HS-27A (cell line): Measurements from ENCODE around the gene UNC5A.

ENCODE experiments used
- DNase-seq: peaks from one replicate; pipeline ENCODE4 v3.0.0-alpha.2; 2012; ENCODE audit warnings: low read depth, missing footprints

UNC5A gene

GRCh38 chr5:176846335-176847140, 36.2 kb downstream of the UNC5A start:
- DNase-seq, result no peak

DNA sequence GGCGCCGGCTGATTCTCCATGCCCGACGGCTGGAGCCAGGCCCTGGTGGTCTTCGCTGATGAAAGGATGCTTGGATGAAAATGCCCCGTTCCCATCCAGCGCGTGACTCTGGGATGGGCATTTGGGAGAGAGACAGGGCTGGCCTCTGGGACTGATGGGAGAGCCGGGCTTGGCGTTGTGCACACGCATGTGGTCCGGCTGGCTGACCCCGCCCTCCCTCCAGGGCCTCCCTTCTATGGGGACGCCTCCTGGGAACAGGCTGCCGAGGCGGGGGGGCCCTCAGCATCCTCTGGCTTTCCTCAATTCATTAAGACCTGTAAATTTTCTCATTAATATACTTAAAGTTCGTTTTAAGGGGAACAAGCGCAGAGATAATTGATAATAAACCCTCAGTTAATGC, 36.8 kb downstream of the UNC5A start:
- DNase-seq, result no peak

DNA sequence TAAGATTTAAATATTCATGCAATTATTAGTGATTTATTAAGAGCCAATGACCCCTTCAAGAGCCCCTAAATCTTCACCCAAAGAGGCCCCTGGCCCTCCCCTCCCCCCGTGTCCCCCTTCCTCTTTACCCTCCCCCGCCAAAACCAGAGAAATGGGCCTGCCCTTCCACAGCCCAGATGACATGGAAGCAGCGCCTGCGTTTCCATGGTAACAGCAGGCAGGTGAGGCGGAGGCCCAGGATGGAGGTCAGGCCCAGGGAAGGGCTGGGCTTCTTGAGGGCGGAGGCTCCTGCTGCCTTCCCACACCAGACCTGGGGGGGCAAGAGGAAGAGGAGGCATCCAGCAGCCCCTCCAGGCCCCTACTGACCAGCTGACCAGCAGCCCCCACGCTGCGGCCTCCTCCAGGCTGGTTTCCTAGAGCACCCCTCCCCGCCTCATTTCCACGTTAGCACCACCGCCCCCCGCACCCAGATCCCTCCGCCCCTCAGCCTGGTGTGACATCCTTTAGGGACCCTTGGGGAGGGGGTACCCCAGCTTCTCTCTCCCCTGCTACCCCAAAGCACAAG, 37.4 kb downstream of the UNC5A start:
- DNase-seq, result no peak

DNA sequence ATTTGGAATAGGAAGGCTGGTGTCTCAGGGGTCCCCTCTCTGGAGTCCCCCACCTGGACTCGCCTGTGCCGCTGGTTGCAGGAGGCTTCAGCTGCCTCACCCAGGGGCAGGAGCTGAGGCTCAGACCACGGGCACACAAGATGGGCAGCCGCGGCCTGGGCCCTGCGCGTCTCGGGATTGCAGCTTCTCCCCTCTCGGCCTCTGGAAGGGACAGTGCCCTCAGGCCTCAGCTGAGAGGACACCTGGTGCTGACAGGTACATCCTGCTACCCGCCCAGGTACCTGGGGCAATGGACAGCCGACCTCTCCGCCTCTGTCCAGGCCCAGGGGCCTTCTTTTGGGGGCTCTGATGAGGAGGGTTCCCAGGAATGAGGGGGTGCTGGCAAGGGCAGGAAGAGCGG, 38.3 kb downstream of the UNC5A start:
- no peak for DNase-seq

DNA sequence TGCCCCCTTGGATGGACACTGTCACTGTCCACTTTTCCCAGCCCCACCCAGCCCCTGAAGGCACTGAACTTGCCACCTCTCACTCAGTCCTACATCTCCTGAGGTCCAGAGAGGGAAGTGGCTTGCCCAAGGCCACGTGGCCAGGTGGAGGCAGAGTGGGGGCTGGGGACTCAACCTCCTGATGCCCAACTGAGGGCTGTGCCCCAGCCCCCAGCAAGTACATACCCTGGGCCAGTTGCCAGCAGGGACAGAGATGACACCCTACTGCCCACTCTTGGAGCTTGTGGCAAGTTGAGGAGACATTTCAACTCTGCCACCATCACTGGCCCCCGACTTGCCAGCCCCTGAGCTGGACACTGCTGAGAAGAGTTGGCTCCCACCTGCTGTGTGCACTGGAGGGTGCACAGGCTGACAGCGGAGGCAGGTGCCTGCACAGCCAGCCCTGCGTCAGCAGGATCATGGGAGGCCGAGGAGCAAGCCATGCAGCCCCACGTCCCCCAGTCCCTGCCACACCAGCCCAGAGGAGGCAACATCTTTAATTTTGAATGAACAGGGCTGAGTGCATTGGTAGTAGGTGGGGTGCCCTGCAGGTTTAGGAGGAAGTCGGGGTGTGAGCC, 39.4 kb downstream of the UNC5A start:
- DNase-seq, result no peak

DNA sequence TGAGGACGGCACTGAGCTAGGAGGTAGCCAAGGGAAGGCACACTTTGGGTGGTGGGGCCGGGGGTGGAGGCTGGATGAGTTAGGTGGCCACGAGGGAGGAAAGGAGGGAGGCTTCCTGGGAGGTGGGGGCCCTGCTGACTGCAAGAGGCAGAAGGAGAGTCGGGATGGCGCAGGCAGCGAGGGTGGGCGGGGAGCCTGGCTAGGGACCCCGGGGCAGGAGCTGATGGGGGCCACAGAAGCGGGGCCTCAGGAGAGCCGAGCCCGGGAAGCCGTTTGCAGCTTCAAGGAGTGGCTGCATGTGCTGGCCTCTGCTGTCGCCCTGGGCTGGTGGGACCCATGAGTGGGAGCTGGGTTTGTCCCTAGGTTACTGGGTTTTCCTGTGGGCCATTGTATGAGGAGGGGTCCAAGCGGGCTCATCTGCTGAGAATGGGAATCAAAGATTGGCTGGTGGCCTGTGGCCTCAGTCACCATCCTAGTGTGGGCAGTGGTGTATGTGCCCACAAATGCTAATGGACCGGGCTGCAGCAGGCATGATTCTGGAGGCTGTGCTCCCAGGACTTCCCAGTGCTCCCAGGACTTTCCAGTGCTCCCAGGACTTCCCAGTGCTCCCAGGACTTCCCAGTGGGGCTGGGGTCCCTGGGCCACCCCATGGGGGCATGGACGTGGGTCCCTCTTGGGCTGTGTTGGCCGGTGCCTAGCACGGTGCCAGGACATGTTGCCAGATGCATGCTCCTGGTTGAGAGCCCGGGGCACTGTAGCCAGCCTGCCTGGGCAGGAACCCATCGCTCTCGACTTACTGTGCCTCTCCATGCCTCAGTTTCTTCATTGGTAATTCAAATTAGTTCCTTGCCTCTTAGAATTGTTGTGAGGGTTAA, 40.2 kb downstream of the UNC5A start:
- DNase-seq, result no peak

DNA sequence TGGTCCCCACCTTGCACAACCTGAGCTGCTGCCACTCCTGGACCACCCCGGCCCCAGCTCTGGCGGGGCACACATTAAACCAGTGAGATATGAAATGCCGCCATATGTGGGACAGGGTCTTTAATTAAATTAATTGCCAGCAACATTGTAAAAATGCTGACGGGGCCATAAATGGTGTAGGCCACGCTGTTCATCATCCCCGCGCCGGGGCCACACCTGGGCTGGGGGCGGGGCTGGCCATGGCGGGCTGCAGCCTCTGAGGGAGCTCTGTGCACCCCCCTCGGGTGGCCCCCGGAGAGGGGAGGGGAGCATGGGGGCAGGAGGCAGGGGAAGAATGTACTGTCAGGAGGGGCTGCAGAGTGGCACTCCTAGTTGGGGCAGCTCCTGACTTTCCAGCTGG, 41.0 kb downstream of the UNC5A start:
- no peak for DNase-seq

DNA sequence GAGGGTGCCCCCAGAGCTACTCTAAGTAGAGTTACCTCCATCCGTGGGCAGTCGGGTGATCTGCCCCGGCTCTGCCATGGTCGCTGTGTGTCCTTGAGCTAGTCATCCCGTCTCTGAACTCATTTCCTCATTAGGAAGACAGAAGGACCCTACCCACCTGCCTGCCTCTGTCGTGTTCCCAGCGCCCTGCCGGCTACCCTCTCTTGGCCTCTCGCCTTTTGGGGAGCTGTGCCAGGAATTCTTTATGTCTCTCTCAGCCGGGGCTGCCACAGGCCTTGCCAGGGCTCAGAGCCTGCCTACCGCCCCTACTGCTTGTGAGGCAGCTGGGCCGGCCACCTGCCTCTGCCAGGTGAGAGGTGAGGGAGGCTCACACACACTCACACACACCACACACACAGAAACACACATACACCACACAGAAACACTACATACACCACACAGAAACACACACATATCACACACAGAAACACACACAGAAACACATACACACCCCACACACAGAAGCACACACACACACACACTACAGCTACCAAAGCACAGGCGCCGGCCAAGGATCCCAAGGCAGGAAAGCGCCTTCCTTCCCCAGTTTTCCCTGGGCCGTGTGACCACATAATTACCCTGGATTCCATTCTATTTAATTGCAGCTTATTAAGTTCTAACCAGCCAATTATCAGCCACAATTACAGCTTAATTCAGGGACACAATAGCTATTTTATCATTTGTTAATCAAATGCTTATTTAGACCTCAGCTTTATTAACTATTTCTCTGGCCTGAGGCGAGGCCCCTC, 41.7 kb downstream of the UNC5A start:
- no peak for DNase-seq

- DNase-seq, result no peak
Measured at GRCh38 chr5:176853151-176853778, 42.9 kb downstream of the UNC5A start.

GRCh38 chr5:176854164-176854563, 43.8 kb downstream of the UNC5A start:
- DNase-seq, result no peak

DNA sequence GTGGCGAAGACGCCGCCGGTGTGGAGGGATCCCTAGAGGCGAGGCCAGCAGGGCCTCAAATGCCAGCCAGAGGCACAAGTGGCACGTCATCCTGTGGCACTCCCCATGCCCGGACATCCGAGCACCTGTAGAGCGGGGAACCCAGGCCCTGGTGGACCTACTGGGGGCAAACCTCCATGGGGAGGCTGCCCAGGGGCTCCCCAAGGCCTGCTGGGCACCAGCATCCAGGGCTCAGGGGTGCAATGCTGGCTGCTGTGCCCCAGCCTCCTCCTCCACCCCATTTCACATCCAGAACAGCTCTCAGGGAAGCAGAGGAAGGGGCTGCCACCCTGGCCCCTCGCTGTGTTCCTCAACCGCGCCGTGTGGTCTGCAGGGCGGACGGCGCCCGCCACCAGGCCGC, 45.2 kb downstream of the UNC5A start:
- DNase-seq, result no peak

DNA sequence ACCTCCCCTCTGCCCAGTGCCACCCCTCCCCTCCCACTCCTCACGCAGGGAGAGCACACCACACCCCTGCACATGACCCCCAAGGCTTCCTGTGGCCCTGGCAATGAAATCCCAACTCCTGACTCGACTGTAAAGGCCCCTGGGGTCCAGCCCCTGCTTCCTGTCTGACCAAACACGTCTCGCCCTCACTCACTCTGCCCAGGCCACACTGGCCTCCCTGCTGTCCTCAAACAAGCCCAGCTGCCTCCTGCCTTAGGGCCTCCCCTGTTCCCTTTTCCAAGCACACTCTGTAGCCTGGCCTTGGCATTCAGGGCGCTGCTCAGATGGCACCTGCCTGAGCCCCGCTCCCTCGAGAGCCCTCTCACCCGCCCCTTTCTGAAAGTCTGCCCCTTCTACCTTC, 46.4 kb downstream of the UNC5A start:
- no peak for DNase-seq

DNA sequence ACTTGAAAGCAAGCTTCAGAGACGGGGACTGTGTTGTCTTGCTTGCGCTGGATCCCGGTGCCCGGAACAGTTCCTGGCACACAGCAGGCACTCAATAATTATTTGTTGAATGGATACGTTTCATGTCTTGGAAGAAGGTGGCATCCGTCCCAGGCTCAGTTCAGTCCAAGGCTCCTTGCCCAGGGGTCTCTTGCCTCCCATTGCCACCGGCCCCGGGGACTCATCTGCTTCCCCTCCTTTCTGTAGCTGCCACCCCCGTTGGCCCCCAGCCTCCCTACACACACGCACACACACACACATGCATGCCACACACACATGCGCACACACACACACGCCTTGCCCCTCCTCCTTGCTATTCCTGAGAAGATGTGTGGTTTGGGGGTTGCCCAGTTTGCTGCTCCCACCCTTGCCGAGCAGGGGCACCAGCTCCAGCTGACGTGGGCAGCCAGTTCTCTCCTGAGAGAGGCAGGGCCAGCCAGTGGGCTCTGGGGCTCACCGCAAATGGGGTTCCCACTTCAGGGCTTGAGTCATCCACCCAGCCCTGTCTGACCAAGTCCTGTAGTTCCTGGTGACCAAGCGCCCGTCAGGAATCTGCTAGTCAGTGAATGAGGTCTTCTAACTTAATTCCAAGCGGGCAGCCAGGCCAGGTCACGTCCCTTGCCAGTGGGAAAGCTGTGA, 47.0 kb downstream of the UNC5A start:
- DNase-seq, result no peak

GRCh38 chr5:176857894-176858273, 47.5 kb downstream of the UNC5A start:
- DNase-seq, result no peak

DNA sequence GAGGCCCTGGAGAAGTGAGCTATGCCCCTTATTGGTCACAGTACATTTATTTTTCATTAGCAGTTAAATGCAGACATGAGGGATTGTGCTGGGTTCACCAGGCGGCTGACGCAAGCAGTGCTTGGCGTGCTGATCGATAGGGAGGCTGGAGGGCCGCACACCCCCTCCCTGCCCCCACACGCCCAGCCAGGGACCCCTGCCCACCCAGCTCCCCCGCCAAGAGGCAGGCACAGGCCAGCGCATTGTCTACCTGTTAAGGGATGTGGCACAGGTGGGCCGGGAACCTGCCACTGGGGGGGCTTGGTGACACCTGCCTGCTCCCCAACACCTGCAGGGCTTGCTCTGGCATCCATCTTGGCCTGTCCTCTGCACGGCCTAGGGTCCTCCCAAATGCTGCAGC, 49.6 kb downstream of the UNC5A start:
- no peak for DNase-seq

GRCh38 chr5:176860381-176860780, 50.0 kb downstream of the UNC5A start:
- DNase-seq, result no peak

DNA sequence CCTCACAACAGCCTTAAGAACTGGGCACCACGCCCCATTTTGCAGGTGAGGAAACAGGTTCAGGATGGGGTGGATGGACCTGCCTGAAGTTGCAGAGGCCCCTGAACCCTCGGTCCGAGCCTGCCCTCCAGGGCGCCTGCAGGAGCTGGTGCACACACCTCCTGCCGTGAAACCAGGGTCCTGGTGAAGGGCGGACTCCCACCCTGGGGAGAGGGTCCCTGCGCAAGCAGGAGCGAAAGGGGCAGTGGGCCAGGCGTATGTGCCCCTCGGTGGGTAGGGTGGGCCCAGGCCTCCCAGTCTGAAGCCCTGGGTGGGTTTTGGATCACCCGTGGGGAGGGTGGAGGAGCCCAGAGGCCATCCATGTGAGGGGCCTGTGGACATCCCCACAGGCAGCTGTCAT, 50.9 kb downstream of the UNC5A start:
- no peak for DNase-seq

DNA sequence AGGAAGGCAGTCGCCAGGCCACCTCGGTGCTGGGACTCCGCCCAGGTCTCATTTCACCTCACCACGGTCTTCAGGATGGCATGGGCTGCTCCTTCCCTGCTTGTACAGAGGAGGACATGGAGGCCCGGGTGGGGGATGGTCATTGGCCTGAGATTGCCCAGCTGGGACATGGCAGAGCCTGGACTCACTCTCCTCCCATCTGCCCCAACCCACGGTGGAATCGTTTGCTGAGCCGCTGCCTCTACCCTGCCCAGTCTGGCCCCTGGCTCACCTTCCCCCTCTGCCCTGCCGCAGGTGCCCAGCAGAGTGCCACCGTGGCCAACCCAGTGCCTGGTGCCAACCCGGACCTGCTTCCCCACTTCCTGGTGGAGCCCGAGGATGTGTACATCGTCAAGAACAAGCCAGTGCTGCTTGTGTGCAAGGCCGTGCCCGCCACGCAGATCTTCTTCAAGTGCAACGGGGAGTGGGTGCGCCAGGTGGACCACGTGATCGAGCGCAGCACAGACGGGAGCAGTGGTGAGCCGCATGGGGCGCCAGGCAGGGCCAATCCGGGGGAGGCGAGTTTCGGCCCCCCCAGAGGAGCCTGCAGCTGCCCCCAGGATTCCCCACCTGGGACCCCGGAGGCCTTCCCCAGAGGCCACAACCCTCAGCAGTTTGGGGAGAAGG, 52.1 kb downstream of the UNC5A start:
- no peak for DNase-seq

GRCh38 chr5:176863041-176863764, 52.8 kb downstream of the UNC5A start:
- DNase-seq, result no peak

- DNase-seq, result no peak
Measured at GRCh38 chr5:176863765-176864098, 53.4 kb downstream of the UNC5A start.
